ENCODE measurements around the gene ZIC4. TPM values are rescaled to one million over a fixed set of nuclear protein-coding genes. Genes with fewer than 3 reads are reported as not detected.

ZIC4 gene
- total RNA-seq, 1 donor from 2014 or later = 40.2 TPM

DNA sequence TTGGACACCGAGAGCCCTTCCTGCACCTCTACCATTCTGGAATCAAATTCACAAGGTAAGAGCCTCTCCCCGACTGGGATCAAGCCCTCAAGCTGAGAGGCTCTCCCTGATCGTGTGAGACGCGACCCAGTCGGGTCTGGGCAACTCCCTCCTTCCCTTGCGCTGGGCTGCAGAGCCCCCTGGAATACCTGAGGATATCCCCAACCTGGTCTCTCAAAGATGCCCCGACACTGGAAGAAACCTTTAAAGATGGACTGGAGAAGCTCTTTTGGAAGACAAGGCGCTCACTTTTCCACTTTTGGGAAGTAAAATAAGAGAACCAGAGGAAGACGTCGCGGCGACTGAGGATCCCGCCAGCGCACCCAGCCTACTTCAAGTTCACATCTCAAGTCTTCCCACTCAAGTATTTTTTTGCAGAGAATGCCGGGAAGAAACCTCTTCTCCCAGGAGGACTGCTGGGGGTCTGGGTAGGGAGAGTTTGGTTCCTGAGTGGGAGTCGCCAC is 33.8 kb downstream of the ZIC4 start:
- TF ChIP-seq, protein P1, sequence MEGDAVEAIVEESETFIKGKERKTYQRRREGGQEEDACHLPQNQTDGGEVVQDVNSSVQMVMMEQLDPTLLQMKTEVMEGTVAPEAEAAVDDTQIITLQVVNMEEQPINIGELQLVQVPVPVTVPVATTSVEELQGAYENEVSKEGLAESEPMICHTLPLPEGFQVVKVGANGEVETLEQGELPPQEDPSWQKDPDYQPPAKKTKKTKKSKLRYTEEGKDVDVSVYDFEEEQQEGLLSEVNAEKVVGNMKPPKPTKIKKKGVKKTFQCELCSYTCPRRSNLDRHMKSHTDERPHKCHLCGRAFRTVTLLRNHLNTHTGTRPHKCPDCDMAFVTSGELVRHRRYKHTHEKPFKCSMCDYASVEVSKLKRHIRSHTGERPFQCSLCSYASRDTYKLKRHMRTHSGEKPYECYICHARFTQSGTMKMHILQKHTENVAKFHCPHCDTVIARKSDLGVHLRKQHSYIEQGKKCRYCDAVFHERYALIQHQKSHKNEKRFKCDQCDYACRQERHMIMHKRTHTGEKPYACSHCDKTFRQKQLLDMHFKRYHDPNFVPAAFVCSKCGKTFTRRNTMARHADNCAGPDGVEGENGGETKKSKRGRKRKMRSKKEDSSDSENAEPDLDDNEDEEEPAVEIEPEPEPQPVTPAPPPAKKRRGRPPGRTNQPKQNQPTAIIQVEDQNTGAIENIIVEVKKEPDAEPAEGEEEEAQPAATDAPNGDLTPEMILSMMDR (conservative IDR thresholded peaks at IDR 0.05) = no peak
- Mint-ChIP-seq H3K27me3 (peaks cover 98% of the 10 kb centered on the region), H3K9me3 (peaks cover 4% of the 10 kb centered on the region), H3K4me1 (ENCODE audit: unreplicated experiment) (peaks cover 15% of the 10 kb centered on the region), H3K4me3 (peak overlapping the region; percentile 52), H3K27ac (no peak overlapping the region), H3K36me3 (no peaks in the 10 kb centered on the region)
- no peak for DNase-seq (ENCODE audit: extremely low spot score, unreplicated experiment)

DNA sequence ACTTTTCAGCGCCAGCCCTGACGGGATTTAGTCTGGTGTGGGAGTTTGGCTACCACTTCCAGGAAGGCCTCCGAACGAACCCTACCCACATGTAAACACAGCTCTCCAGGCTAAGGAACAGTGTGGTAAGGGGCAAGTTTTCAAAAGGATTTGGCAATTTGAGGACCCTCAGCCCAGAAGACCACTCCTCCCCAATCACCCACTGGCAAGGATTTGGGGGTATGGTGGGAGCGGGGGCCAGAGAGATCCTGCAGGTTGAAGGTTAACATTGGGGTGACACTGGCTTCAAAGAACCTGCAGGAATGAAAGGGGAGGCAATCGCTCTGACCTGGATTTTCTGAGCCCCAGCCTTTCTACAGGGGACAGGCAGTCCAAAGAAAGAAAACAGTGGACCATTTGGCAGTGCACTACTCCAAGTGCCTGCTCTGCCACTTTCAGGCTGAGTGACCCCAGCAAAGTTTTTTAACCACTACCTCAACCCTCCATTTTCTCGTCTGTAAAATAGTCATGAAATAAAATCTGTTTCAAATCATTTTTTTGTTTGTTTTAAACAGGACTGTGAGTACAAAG is 34.5 kb downstream of the ZIC4 start:
- TF ChIP-seq, protein P1 (conservative IDR thresholded peaks at IDR 0.05) = no peak
- no peak for DNase-seq (ENCODE audit: extremely low spot score, unreplicated experiment)
- peaks cover 96% of the 10 kb centered on the region for H3K27me3 Mint-ChIP-seq
- peak overlapping the region; percentile 52 for H3K4me3 Mint-ChIP-seq
- H3K9me3 Mint-ChIP-seq = peaks cover 4% of the 10 kb centered on the region
- no peak overlapping the region for H3K27ac Mint-ChIP-seq
- no peaks in the 10 kb centered on the region for H3K36me3 Mint-ChIP-seq
- H3K4me1 Mint-ChIP-seq (ENCODE audit: unreplicated experiment) = peaks cover 15% of the 10 kb centered on the region

DNA sequence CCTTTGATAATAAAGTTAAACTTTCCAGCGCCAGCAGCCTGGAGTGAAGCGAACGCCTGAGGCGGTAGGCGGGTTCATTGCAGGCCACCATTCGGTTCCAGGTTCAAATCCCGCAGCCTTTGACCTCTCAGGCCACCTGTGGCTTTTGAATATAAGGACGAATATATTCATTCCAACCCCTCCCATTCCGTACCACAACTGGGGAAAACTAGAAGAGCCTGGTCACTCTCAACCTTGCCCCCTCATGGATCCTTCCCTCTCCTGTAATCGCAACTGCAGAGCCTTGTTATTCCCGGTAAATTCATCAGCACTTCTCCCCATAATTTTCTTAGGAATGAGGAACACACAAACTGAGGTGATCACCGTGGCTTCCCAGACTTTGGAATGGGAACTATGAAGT is 35.2 kb downstream of the ZIC4 start:
- no peak for DNase-seq (ENCODE audit: extremely low spot score, unreplicated experiment)
- Mint-ChIP-seq H3K4me1 (ENCODE audit: unreplicated experiment) (peaks cover 12% of the 10 kb centered on the region), H3K27ac (peak overlapping the region; percentile 69), H3K4me3 (peak overlapping the region; percentile 80), H3K27me3 (peaks cover 96% of the 10 kb centered on the region), H3K36me3 (no peaks in the 10 kb centered on the region), H3K9me3 (peaks cover 4% of the 10 kb centered on the region)
- TF ChIP-seq, protein P1 (conservative IDR thresholded peaks at IDR 0.05) = no peak

DNA sequence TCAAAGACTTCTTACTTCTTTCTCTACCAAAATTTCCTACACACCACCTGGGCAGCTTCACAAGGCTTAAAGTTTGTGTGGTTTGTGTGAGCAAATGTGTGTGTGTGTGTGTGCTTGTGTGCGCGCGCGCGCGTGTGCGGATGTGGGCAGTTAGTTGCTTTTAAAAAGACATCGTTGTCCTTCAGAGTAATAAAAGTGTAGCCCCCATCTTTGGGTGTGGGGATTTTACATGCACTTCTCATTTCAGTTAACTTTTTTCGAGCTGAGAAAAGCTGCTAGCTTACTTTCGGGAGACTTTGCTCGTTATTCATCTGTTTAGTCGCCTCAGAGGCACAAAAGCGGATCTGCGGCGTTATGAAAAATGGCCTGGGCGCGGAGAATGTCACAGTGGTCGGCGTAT is 36.0 kb downstream of the ZIC4 start:
- H3K4me1 Mint-ChIP-seq (ENCODE audit: unreplicated experiment) = peaks cover 12% of the 10 kb centered on the region
- TF ChIP-seq, protein P1 (conservative IDR thresholded peaks at IDR 0.05) = no peak
- no peaks in the 10 kb centered on the region for H3K36me3 Mint-ChIP-seq
- DNase-seq (ENCODE audit: extremely low spot score, unreplicated experiment) = no peak
- peak overlapping the region; percentile 84 for H3K4me3 Mint-ChIP-seq
- H3K27ac Mint-ChIP-seq = peak overlapping the region; percentile 17
- peaks cover 96% of the 10 kb centered on the region for H3K27me3 Mint-ChIP-seq
- H3K9me3 Mint-ChIP-seq = peaks cover 4% of the 10 kb centered on the region

DNA sequence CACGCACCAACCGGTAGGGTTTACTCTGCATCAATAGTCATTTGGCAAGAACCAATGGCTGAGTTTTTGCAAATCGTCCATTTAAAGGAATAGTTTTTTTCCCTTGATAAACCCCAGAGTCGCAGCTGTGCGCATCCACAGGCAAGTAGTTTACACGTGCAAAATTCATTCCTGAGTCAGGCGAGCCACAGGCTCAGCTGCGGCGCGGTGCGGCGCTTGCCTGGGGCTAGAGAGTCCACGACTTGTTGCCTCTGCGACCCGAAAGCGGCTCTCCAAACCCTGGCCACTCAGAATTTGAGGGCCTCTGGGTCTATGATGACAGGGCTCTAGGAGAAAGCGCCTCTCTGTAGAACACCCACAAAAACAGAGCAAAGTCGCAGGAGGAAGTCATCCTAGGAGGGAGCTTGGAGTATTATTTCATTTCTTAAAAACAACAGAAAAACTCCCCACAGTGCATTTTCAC is 36.7 kb downstream of the ZIC4 start:
- Mint-ChIP-seq H3K9me3 (peaks cover 4% of the 10 kb centered on the region), H3K36me3 (no peaks in the 10 kb centered on the region), H3K4me3 (peak overlapping the region; percentile 84), H3K27me3 (peaks cover 96% of the 10 kb centered on the region), H3K4me1 (ENCODE audit: unreplicated experiment) (peaks cover 12% of the 10 kb centered on the region), H3K27ac (peak overlapping the region; percentile 54)
- no peak for DNase-seq (ENCODE audit: extremely low spot score, unreplicated experiment)
- TF ChIP-seq, protein P1 (conservative IDR thresholded peaks at IDR 0.05) = peak; percentile 24
